HG02938 (cell line): ENCODE results near the gene APCDD1L.
"Not testable (repeated sequence)": the region's sequence is repeated elsewhere in the genome, so short reads cannot be mapped to it uniquely, and the experiment has no call there.

Experiments
- ATAC-seq: cut with Tn5 transposase; IDR thresholded peaks from one replicate; pipeline ENCODE4 v1.9.1; 2021; ENCODE audit warnings: mild to moderate bottlenecking, moderate library complexity; ENCODE audit not compliant: unreplicated experiment

Gene APCDD1L

DNA sequence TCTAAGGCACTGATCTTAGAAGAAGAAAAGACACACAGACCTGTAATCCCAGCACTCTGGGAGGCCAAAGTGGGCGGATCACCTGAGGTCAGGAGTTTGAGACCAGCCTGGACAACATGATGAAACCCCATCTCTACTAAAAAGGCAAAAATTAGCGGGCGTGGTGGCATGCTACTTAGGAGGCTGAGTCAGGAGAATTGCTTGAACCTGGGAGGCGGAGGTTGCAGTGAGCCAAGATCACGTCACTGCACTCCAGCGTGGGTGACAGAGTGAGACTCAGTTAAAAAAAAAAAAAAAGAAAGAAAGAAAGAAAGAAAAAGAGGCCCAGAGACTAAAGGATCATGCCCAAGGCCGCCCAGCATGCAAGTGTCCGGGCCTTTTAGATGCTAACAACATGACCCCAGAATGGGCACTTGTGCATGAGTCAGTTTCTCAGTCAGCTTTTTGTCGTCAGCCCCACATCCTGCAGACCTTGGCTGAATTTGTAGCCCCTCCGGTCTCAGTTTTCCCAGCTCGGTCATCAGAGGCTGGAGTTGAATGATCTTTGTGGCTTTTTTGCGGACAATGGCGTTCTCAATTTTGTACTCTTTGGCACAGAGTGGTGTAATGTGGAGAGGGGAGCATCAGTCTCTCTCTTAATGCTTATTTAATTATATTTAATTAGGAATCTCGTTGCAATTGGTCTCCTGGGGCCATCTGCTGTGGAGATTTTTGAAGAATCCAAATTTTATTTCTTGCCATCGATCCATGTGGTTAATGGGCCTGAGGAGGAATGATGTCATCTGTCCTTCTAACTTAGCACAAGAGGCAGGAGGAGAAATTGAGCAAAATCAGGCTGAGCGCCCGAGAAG lies 30.6 kb upstream of the APCDD1L start:
- no peak for ATAC-seq

DNA sequence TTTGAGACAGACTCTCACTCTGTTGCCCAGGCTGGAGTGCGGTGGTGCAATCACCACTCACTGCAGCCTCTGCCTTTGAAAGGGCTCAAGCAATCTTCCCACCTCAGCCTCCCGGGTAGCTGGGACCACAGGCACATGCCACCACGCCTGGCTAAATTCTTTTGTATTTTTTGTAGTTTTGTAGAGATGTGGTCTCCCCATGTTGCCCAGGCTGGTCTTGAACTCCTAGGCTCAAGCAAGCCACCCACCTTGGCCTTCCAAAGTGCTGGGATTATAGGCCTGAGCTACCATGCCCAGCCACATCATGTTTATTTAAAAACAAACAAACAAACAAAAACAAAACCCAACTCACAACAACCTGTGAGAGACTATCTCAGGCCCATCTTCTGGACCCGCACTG lies 29.7 kb upstream of the APCDD1L start:
- ATAC-seq = no peak

DNA sequence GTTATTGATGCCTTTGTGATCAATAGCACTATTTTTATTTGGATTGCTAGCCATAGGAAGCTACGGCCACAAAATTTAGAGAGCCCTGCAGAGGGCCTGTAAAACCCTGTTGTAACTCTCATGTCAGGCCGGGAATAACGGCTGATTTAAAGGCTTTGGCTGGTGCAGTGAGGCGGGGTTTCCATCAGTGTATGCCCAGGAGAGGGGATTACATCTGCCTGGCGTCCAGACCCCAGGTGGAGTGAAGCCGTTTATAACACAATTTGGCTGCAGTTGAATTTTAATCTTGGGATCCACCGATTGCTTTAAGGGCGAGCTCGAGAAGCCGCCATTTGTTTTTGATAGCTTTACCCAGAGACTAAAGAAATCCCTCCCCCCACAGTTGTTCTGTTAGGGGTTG lies 29.1 kb upstream of the APCDD1L start:
- ATAC-seq = no peak

DNA sequence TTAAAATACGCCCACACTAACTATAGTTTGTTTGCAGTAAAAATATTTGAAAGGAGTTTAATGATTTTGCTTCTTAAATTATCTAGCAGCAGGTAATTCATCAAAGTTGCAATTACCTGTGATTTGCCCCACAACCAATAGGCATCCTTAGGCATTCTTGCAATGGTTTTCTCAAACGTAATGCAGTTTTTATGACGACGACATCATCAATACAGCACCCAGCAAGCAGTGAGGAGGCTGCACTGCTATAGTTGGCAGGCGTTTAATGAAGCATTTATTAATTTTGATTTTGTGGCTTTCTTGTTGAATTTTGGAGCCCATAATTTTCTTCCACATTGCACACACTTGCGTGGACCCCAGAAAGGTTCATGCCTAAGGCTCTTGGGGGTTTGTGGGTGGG lies 28.1 kb upstream of the APCDD1L start:
- ATAC-seq = no peak

DNA sequence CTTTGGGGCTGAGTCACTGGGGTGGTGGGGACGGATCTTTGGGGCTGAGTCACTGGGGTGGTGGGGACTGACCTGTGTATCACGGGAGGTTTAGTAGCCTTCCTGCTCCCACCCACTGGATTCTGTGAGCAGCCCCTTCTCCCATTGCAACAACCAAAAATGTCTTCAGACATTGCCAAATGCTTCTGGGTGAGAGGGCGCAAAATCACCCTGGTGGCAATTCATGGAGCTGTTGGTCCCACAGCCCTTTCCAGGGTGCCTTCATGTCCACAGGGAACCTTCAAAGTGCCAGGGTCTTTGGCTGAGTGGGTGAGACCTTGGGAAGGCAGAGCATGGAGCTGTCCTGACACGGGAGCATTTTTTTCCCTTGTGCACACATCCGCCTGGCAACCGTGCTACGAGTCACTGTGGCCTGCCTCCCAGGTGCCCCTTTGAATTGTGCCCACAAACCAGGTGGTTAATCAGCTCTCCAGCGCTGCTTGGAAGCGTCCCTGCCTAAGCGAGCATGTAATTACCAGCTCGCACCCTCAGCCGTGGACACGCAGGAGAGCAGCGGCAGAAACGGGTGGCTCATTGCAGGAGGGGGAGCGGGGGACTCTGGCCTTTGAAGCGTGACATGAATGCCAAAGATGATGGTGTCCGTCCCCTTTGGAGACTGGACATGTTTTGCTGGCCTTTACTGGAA lies 27.4 kb upstream of the APCDD1L start:
- no peak for ATAC-seq

DNA sequence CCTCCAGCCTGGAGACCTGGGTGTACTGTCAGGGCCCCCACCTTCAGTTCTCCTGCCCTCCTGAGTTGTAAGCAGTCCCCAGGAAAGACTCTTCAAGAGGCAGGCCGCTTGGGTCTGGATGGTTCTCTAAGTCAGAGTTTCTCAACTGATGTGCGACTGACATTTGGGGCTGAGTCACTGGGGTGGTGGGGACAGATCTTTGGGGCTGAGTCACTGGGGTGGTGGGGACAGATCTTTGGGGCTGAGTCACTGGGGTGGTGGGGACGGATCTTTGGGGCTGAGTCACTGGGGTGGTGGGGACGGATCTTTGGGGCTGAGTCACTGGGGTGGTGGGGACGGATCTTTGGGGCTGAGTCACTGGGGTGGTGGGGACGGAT lies 26.8 kb upstream of the APCDD1L start:
- ATAC-seq = not testable (repeated sequence)

DNA sequence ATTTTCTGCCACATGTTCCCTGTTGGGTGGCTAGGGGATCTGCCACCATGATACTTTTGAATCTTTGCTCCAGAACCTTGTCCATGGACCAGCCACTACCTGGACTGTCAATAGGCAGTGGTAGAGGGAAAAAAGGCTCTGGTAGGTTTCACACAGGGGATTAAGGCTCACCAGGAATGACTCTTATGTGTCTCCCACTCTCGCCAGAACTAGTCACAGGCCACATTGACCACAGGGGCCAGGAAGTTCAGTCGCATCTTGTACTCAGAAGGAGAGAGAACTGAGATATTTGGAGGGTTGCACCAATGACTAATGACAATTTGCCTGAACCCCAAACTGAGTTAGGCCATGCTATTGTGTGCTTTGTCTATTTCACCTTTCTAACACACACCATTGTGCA lies 23.6 kb upstream of the APCDD1L start:
- ATAC-seq = no peak

DNA sequence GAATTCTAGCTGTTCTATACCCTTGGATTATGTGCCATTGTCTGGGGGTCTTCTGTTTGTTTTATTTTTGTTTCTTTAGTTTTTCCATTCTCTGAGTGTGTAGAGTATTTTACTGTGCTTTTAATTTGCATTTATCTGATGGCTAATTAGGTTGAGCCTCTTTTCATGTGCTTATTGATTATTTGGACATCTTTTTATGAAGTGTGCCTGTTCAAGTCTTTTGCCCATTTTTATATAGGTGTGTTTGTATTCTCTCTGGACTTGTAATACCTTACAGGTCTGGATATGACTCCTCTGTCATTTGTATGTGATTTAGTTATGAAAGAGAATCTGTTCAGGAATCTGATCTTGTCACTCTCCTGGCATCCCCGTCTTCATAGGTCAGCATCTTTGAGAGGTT lies 22.6 kb upstream of the APCDD1L start:
- ATAC-seq = no peak

DNA sequence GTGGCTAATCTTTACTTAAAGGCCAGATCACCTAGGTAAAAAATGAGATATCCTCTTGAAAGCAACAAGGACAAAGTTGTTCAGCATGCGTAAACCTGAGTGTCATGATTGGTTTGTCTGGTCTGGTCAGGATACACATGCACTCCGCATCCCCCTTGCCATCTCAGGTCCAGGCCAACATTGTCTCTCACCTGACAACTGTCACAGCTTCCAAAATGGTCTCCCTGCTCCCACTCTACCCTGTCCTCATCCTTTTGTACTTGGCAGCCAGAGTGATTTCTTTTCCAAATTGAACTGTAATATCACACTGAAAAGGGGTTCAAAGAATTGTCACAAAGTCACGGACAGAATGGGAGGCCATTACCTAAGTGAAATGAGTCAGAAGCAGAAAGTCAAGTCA lies 21.1 kb upstream of the APCDD1L start:
- no peak for ATAC-seq

DNA sequence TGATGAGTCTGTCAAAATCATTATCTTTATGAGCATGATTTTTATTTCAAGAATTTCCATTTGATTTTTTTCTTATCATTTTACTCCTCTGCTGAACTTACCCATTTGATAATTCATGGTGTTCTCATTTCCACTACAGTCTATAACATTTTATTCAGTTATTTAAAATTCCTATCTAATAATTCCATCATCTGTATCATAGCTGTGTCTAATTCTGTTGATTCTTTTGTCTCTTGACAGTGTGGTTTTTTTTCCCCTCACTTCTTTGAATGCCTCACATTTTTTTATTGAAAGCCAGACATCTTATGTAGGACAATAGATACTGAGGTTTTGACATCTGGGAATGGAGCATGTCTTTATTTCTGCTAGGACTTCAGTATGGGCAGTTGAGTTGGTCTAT lies 16.5 kb upstream of the APCDD1L start:
- no peak for ATAC-seq

DNA sequence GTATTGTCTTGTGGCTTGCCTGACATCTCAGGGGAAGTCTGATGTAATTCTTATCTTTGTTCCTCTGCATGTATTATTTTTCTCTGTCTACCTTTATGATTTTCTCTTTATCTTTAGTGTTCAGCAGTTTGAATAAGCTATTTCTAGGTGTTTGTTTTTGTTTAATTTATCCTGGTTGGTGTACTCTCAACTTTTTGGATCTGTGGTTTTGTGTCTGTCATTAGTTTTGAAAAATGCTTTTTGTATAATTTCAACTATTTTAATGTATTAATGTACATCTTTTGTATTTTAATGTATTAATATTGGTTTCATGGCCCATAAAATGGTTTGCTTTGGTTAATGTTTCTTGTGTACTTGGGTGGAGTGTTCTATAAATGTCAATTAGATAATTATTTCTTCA lies 15.9 kb upstream of the APCDD1L start:
- ATAC-seq = no peak

DNA sequence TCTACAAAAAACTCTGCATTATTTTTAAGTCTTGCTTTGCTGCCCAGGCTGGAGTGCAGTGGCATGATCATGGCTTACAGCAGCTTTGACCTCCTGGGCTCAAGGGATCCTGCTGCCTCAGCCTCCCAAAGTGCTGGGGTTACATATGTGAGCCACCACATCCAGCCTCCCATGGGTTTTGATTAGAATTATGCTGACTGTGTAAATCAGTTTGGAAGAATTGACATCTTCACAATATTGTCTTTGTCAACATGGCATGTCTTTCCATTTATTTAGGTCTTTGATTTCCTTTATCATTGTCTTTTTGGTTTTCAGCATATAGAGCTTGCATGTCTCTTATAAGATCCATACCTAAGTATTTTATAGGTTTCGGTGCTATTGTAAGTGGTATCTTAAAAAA lies 13.2 kb upstream of the APCDD1L start:
- no peak for ATAC-seq

DNA sequence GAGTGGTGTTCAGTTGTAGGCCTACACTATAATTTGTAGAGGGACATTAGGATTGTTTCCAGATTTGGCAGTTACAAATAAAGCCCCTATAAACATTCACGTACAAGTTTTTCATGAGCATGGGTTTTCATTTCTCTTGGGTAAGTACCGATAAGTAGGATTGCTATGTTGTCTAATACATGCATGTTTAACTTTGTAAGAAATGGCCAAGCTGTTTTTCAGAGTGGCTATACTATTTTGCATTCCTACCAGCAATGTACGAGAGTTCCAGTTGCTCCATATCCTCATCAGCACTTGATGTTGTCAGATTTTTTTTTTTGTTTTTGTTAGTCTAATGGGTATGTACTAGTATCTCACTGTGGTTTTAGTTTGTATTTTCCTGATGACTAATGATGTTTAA lies 11.2 kb upstream of the APCDD1L start:
- ATAC-seq = no peak

DNA sequence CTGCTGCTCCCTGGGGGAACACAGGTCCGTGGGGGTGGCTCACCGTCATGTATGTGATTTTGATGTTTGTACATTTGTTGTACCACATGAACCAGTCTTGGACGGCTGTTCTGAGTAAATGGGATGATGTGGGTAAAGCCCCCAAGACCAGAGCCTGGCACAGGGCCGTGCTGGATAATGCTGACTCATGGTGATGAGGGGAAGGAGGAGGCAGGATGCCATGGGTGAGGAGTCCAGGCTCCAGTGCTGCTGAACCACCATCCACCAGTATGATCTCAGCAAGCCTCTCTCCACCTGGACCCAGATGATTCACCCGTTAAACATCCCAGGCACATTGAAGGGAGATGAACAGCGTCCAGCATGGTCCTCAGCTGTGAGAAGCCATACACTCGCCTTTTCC lies 9.6 kb upstream of the APCDD1L start:
- ATAC-seq = no peak

DNA sequence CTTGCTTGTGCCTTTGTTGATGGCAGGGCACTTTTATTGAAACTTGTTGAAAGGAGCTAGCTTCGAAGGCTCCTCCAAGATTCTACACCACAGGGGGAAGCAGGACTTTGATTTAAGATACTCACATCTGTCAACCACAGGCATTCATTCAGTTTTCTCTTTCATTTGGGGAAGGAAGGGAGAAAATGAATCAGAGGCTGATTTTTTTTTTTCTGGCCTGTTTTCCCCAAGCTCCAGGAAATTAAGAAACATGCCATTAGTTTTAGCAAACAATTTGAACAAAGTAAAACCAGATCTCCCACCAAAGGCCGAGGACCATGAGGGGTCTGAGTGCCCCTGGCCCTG lies 8.7 kb upstream of the APCDD1L start:
- no peak for ATAC-seq

DNA sequence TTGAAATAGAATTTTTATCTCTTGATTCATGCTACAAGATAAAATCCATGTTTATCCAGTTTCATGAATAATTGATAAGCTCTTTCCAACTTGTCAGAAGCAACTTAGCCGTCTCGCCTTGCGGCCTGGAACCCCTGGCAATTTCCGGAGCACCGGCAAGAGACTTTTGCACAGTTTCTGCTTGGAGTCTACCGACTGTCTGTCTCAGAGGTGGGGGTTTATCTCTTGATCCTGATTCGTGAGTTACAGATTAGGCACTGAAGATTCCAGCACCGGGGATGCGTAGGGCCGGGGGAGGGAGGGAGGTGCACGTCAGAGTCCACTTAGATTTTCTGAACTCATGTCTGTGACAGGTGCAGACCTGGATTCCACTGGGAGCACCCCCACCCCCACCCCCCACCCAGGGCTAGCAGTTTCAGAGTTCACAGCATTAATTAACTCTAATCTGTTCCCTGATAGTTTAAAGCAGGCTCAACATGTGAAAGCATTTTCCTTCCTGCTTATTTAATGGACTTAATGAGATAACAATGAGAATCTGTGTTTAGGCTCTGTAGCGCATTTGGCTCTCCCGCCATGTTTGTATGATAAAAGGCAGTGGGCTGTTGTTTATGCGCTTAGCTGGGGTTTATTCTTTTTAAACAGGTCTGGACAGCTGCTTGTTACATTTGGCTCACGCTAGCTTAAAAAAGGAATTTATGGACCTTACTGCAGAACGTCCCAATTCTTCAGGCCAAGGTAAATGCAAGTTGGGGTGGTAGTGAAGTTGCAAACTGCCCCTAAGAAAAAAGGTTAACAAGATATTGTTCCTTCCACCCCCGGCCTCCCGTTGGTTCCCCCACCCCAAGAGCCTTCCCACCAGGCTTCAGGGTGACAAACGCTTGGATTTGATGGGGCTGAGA lies 8.1 kb upstream of the APCDD1L start:
- ATAC-seq = no peak

DNA sequence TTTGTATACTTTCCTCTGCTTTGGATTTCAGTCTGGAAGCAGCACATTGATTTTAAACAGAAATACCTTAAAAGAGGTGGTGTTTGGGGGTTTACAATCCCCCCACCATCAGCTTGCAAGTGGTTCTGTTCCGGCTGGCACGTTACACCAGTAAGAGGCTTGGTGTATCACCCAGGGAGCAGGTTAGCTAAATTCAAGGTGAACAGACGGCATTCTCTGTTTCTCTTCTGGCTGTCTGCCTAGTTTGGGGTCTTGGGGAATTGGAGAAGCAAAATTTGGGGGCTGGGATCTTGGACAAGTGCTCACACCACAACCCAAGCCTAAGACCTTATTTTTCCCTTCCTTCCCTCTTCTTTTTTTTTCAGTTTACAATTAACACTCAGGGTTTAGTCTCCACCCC lies 7.5 kb upstream of the APCDD1L start:
- ATAC-seq = no peak

DNA sequence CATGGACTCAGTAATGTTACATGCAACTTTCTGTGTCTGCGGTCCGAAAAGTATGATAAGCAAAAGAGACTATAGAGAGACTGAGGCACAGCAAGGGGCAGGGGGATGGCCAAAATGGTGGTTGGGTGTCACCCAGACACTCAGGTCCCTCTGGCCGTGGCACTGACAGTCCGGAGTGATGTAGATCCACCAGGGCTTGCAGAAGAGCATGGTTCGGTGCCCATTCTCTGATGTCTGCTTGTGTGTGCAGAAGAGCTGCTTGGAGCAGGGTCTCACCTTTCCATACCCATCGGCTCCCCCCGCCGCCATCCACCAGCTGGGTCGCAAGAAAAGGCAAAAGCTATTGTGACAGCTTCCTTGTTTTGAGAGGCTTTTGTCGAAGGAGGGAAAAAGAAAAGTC lies 6.6 kb upstream of the APCDD1L start:
- ATAC-seq = no peak

DNA sequence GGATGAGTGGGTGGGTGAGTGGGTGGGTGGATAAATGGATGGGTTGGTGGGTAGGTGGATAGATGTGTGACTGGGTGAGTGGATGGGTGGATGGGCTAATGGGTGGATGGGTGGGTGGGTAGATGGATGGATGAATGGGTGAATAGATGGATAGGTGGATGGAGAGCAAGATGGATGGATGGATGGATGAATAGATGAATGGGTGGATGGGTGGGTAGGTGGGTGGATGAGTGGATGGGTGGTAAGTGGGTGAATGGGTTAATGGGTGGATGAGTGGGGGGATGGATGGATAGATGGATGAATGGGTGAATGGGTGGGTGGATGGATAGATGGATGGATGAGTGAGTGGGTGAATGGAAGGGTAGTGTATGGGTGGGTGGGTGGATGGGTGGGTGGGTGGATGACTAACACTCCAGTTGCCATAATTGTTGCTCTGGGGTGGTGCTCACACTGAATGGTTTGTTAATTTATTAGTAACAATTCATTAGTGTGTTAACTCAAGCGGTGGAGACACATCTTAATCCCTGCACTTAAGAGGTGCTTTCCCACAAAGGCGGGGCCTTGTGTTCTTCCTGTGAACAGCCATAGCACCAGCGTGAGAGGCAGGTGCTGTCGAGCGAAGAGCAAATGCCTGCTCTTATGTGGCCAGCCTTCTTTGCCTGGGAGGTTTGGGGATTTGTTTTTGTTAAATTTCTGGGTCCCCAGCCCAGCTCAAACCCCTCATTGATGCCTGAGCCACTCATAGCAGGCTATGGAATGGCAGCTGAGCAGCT lies 4.9 kb upstream of the APCDD1L start:
- ATAC-seq = no peak

DNA sequence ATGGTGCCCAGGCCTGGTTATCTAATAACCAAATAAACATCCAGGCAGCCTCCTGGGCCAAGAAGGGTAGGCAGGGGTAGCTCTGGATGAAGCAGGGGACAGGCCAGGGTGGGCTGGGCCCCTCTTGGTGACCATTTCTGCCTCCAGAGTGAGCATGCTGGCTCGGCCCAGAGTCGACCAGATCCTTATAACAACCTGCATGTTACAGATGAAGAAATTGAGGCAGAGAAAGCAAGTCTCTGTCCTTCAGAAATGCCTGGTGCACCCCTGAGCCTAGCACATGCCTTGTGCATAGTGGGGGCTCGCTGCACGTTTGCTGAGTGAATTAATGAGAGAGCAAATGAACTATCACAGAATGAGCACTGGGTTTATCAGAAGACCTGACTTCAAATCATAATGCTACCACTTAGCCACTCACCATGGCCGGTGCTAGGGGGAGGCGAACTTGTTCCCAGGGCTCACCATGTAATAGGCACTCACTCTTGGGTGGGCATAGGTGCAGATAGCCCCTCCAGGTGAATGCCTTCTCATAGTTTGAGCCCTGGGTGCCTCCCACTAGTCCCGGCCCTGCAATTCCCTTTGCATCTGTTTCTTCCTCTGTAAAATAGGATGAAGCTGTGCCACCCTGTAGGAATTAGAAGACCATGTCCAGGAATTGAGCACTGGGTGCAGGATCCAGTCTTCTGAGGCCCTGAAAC lies 3.8 kb upstream of the APCDD1L start:
- no peak for ATAC-seq
